WERI-Rb-1 (cell line): ENCODE data around the gene SLCO2B1.

Source experiments
- DNase-seq: peaks from one replicate; pipeline ENCODE4 v3.0.0-alpha.2; 2020
- H3K27ac ChIP-seq: fragments of 250-450 bp; sonication (Bioruptor Pico); 2 replicates; pipeline ENCODE4 v1.5.1; 2020; ENCODE audit warnings: mild to moderate bottlenecking, moderate library complexity
- H3K27me3 ChIP-seq: fragments of 250-450 bp; sonication (Bioruptor Pico); 2 replicates; pipeline ENCODE4 v1.5.1; 2021; ENCODE audit warnings: mild to moderate bottlenecking, low read depth, moderate library complexity; ENCODE audit not compliant: insufficient read depth, severe bottlenecking
- H3K36me3 ChIP-seq: fragments of 250-450 bp; sonication (Bioruptor Pico); 2 replicates; pipeline ENCODE4 v1.5.1; 2020; ENCODE audit warnings: mild to moderate bottlenecking, moderate library complexity
- H3K4me3 ChIP-seq: 2 replicates; pipeline ENCODE4 v1.5.1; 2011; ENCODE audit warnings: low read depth, mild to moderate bottlenecking, control low read depth, low read length
- H3K9me3 ChIP-seq: fragments of 250-450 bp; sonication (Bioruptor Pico); 2 replicates; pipeline ENCODE4 v1.5.1; 2021; ENCODE audit warnings: mild to moderate bottlenecking, moderate library complexity; ENCODE audit not compliant: severe bottlenecking
- CTCF ChIP-seq: IDR thresholded peaks from 2 replicates; pipeline ENCODE4 v1.5.1; 2011; ENCODE audit warnings: low read depth, mild to moderate bottlenecking, control low read depth, inconsistent platforms, low read length

Gene SLCO2B1

DNA sequence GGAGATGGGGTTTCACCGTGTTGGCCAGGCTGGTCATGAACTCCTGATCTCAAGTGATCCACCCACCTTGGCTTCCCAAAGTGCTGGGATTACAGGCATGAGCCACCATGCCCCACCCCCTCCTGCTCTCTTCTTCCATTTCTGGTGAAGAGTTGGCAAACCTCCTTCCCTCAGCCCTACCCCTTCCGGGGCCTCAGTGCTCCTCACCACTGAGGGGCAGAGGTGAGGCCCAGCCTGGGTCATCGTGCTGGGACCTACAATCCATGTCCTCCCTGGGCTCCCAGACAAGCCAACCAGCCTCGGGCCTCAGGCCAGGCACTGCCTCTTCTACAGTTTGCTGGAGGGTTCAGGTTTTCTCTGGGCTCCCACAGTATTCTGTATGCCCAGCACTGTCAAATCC, 74.9 kb downstream of the SLCO2B1 start:
- Histone ChIP-seq H3K27ac (peak overlapping the region; percentile 63), H3K4me3 (no peak overlapping the region), H3K36me3 (no peaks in the 10 kb centered on the region), H3K9me3 (no peaks in the 10 kb centered on the region), H3K27me3 (no peaks in the 10 kb centered on the region)
- no peak for DNase-seq
- TF ChIP-seq CTCF: no peak

- no peak for TF ChIP-seq CTCF
- Histone ChIP-seq H3K27me3 (no peaks in the 10 kb centered on the region), H3K4me3 (no peak overlapping the region), H3K36me3 (no peaks in the 10 kb centered on the region), H3K27ac (no peak overlapping the region), H3K9me3 (no peaks in the 10 kb centered on the region)
- DNase-seq: no peak
These were observed 78.6 kb downstream of the SLCO2B1 start for GRCh38 chr11:75229466-75229865.

GRCh38 chr11:75230621-75231020, 79.7 kb downstream of the SLCO2B1 start:
- H3K27ac ChIP-seq: no peak overlapping the region
- TF ChIP-seq CTCF: no peak
- H3K27me3 ChIP-seq: no peaks in the 10 kb centered on the region

GRCh38 chr11:75233754-75234172, 82.9 kb downstream of the SLCO2B1 start:
- no peak for TF ChIP-seq CTCF
- Histone ChIP-seq H3K36me3 (no peaks in the 10 kb centered on the region), H3K4me3 (no peak overlapping the region), H3K9me3 (no peaks in the 10 kb centered on the region), H3K27me3 (no peaks in the 10 kb centered on the region), H3K27ac (no peak overlapping the region)
- DNase-seq: no peak

More at GRCh38 chr11:75230621-75231020, 79.7 kb downstream of the SLCO2B1 start:
- DNase-seq: no peak
- Histone ChIP-seq H3K36me3 (no peaks in the 10 kb centered on the region), H3K9me3 (no peaks in the 10 kb centered on the region), H3K4me3 (no peak overlapping the region)

DNA sequence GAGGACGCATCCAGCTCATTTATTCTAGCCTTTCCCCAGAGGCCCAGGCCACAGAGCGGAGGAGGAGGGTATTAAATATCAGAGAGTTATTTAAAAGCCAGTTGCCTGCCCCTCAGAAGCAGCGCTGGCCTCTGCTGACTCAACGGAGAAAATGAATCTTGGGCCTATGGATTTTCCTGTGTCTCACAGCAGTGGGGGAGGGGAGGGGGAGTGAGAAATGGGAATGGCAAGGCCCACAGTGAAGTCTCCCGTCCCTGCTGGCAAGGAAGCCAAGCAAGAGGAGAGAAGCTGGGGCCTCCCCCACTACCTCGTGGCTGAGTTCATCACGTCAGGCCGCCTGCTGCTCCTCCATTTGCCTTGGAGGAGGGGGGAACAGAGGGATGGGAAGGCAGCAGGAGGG, 85.2 kb downstream of the SLCO2B1 start:
- Histone ChIP-seq H3K9me3 (no peaks in the 10 kb centered on the region), H3K27ac (no peak overlapping the region), H3K36me3 (no peaks in the 10 kb centered on the region), H3K4me3 (no peak overlapping the region), H3K27me3 (no peaks in the 10 kb centered on the region)
- TF ChIP-seq CTCF: no peak
- DNase-seq: no peak

DNA sequence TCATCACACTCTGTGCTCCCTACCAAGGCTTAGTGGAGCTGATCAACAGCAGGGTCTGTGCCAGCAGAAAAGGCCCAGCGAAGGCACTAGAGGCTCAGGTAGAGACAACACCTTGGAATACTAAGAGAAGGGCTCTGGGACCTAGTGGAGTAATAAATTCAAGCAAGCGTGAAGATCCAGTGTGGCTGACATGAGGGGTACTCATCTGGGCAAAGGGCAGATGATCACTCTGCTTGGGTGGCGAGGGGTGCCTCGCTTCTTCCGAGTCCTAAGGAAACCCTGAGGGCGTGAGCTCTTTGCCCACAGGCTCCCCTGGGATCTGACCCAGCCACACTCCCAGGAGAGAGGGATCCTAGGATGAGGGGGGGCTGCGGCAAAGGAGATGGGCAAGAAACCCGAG, 86.1 kb downstream of the SLCO2B1 start:
- no peaks in the 10 kb centered on the region for H3K36me3 ChIP-seq
- H3K4me3 ChIP-seq: no peak overlapping the region
- no peak overlapping the region for H3K27ac ChIP-seq
- H3K27me3 ChIP-seq: no peaks in the 10 kb centered on the region
- no peak for DNase-seq
- no peak for TF ChIP-seq CTCF
- no peaks in the 10 kb centered on the region for H3K9me3 ChIP-seq
